ENCODE data around the gene AUTS2.

AUTS2 gene

DNA sequence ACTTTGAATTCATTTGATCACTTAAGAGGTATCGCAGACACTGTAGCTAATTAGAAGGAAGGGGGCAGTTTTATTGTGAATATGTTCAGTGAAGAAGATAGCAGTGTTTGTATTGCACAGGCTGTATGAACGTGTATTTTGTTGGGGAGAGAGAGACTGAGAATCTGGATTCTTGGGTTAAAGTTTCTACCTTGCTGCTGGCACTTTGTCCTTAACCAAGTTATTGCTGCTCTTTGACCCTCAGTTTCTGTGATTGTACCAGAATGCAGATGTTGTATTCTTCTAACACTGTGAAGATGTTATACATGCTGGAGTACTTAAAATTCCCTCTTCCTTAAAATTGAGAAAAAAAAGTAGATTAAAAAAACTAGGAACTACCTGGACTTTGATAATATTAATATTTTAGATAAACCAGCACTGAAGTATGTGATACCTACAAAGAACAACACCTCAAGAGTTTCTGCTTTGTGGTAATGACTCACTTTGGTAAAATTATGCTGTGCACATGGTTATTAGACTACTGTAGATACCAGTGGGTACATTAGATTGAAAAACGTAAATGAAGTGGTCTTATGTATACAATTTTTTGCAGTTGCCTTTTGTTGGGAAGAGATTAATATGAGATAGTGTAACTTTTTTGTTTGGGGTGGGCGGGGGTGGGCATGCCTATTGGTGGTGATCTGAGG lies 321.3 kb downstream of the AUTS2 start:
- DNase-seq (ENCODE audit: extremely low read depth in 1 of 2, low read depth in 1 of 2): no peak

- DNase-seq (ENCODE audit: extremely low read depth in 1 of 2, low read depth in 1 of 2): no peak
Observed at GRCh38 chr7:69920797-69921196, 322.5 kb downstream of the AUTS2 start.

DNA sequence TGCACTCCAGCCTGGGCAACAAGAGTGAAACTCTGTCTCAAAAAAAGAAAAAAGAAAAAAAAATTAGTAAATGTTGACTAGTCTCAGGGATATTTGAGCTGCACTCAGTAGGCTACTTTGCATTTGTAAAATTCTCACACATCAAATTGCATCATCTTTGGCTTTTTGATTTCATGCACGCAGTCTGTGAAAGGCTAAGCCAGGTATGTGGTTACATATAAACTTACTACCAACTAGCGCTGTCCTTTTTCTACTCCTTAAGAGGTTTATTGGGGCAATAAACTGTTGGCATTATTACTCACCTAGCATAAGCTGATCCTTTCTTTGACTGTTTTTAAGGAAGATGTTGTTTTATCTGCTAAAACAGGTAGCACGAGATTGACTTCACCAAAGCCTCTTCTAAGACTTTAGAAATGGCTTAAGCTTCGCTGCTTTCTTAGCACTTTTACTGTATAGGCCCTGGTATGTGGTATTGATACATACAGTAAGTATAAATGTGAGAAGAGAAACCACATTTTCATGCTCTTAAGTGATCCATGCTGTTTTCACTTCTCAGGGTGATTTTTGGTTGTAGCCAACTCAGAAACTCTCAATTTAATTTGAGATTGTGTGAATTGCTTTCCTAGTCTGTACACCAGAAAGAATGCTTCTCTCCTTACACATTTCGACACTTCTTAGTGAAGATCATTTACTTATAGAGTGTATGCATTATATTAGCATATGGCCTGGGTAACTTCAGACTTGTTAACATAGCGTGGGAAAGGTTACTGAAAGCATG lies 323.9 kb downstream of the AUTS2 start:
- no peak for DNase-seq (ENCODE audit: extremely low read depth in 1 of 2, low read depth in 1 of 2)

DNA sequence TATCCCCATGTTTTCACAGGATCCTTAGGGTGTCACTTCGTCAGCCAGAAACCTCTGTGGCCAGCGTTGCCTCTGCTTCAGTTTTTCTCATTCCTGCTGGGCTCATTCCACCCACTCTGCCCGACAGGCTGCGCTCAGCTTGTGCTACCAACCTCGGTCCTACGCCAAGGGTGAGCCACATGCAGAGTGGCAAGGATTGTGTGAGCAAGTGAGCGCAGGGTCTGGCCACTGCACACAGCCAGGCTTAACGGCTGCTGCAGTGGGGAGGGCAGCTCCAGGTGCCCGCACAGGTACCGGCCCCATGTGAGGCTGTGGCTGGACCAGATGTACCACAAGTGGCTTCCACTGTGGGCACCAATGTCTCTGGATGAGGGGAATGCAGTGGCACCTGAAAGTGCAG lies 329.2 kb downstream of the AUTS2 start:
- DNase-seq (ENCODE audit: extremely low read depth in 1 of 2, low read depth in 1 of 2): no peak

DNA sequence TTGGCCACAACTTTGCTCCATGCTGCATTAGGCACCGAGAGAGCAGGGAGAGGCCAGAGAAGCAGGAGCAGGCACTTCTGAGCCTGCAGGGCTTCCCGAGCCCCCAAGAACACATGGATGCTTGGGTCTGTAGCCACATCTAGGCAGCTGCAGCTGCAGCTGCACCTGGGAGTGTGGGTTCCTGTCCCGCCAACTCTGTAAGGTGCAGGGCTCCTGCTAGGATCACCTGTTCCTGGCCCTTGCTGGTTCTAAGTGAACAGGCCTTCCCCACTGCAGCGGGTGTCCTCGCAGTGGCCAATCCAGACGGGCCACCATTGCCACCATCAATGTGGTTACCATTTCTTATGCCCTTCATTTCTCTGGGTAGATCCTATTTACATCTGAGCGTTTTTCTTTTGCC lies 330.3 kb downstream of the AUTS2 start:
- DNase-seq (ENCODE audit: extremely low read depth in 1 of 2, low read depth in 1 of 2): no peak

DNA sequence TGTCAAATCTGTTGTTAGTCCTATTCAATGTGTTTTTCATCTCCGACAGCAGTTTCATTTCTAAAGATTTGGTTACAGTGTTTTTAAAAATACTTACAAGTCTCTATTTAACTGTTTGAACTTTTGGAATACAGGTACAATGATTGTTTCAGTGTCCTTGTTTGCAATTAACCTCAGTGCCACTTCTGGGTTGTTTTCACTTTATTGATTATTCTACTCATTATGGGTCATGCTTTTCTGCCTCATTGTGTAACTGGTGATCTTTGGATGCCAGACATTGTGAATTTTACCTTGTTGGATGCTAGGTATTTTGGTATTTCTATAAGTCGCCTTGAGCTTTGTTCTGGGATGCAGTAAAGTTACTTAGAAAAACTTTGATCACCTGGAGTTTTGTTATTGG lies 331.3 kb downstream of the AUTS2 start:
- no peak for DNase-seq (ENCODE audit: extremely low read depth in 1 of 2, low read depth in 1 of 2)

DNA sequence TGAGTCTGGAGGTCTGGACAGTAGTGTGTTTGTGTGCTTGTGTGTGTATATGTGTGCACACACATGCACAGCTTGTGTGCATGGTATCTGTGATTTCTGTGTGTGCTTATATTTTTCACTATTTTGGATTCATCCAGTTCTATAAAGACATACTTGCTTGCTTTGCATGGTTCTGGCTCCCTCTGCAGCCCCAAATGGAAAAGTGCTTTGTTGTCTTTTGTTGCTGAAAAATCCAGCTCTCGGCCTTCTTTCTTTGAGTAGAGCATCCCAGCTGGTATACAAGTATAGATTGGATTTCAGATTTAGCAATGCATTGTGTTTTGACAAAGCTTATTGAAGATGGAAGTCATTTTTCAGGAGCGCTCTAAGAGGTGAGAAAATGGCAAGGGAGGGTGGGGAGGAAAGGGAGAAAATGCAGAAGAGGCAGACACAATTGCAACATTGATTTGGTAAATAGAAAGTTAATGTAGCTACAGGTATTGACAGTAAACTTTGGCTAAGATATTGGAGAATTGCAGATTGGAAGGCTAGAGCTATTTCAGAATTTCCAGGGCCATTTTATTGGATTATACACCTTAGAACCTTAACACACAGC lies 333.9 kb downstream of the AUTS2 start:
- DNase-seq (ENCODE audit: extremely low read depth in 1 of 2, low read depth in 1 of 2): no peak

GRCh38 chr7:69934144-69934903 lies 336.0 kb downstream of the AUTS2 start:
- no peak for DNase-seq (ENCODE audit: extremely low read depth in 1 of 2, low read depth in 1 of 2)

GRCh38 chr7:69935107-69935506 lies 336.8 kb downstream of the AUTS2 start:
- DNase-seq (ENCODE audit: extremely low read depth in 1 of 2, low read depth in 1 of 2): no peak

DNA sequence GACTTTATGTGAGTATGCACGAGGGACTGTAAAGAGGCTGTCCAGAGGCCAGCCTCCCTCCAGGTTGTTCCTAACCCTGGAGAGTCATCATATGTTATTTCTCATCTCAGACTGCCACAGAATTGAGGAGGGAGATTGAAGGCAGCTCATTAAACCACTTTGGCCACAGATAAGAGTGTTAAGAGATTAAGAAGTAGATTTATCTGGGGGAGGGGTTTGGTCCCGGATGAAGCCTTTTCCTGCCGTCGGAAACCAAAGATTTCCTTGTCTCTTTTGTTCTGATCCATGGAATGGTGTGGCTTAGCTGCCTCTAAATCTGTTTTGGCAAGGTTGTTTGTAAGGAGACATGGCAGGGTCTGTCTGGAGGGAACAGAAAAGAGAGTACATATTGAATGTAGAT lies 338.8 kb downstream of the AUTS2 start:
- DNase-seq (ENCODE audit: extremely low read depth in 1 of 2, low read depth in 1 of 2): no peak

GRCh38 chr7:69939317-69939716 lies 341.0 kb downstream of the AUTS2 start:
- DNase-seq (ENCODE audit: extremely low read depth in 1 of 2, low read depth in 1 of 2): no peak

GRCh38 chr7:69941077-69941651 lies 342.9 kb downstream of the AUTS2 start:
- DNase-seq (ENCODE audit: extremely low read depth in 1 of 2, low read depth in 1 of 2): no peak

DNA sequence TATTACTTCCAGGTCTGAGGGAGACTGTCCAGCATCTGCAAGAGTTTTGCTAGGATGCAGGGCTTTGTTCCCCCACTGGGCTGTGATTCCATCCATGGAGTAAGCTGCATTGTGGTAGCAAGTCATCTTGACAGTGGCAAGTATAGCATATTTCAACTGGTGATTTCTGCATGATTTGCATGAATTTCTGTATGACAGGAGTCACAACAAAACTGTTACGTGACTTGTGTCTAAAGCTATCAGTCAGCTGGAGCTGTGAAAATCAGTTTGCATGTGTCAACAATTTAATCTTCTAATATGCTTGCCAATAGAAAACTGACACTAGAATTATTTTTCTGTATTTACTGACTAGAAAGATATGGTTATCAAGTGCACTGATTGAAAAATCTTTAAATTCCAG lies 344.3 kb downstream of the AUTS2 start:
- no peak for DNase-seq (ENCODE audit: extremely low read depth in 1 of 2, low read depth in 1 of 2)

GRCh38 chr7:69946901-69947300 lies 348.6 kb downstream of the AUTS2 start:
- DNase-seq (ENCODE audit: extremely low read depth in 1 of 2, low read depth in 1 of 2): no peak

DNA sequence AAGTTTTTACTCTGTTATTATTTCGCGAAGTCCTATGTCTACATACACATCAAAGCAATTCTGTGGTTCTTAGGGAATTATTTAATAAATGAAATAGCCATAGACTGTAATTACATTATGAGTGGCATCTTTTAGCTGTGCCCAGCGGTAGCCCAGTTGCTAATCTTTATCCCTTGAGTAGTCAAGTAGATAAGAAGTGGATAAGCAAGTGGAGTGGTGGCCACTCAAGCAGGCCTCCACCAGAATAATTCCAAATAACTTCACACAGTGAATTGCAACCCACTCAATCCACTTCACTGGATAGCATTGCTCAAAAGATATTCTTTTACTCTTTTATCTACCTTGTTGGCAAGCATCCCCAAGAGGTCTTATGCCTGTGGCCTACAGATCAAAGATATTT lies 349.7 kb downstream of the AUTS2 start:
- no peak for DNase-seq (ENCODE audit: extremely low read depth in 1 of 2, low read depth in 1 of 2)

DNA sequence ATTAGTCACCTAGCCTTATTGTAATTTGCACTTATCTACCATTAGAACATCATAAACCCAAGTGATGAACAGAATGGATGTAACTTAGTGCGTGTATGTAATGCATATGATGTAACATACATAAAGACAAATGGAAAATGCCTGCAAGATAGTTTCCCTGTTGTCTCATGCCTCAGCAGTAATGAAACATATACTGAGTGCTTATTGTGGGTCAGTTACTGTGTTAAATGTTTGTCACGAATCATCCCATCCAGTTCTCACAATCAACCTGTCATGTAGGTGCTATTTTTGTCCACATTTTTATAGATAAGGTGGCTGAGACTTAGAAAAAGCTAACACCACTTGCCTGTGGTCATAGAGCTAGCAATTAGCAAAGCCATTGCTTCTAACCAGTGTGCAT lies 350.8 kb downstream of the AUTS2 start:
- no peak for DNase-seq (ENCODE audit: extremely low read depth in 1 of 2, low read depth in 1 of 2)

- DNase-seq (ENCODE audit: extremely low read depth in 1 of 2, low read depth in 1 of 2): no peak
Observed at GRCh38 chr7:69951458-69951857, 353.2 kb downstream of the AUTS2 start.

DNA sequence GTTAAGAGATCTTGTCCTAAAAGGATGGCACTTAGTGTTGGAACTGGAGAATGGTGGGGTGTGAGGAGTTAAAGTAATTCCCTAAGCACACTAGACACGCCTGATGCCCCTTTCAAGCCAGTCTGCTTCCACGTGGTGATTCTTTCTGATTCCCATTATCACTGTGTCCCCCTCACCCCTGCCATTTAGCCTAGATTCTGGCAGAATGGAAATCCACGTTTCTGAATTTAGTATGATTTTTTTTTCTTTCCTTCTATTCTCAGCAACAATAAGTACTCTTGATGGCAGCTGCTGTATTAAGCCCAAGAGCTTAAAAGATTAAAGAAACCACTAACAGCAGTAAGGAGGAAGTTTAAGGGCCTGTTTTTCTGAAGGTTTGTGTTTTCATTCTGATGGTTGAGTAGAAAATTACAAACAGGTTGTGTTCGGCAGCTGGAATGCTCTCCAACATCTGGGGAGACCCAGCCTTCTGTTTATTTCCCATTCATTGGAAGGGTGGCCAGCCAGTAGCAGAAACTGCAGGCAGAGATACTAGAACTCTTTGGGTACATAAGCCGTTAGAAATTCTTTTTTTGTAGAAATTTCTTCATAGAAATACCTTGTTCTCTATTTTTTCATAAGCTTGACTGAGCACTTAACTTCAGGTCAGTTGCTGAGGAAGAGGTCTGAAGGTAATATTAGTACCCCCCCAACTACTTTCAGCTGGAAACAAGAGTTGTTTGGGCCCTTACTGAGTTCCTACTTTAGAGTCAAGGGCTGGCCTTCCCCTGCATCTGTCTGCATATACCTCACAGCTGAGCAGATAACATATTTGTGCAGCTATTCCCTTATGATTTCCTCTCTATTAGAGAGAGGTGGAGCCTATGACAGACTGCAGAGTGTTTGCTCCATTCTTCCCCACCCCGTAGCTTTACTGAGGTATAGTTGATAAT lies 355.1 kb downstream of the AUTS2 start:
- DNase-seq (ENCODE audit: extremely low read depth in 1 of 2, low read depth in 1 of 2): no peak

DNA sequence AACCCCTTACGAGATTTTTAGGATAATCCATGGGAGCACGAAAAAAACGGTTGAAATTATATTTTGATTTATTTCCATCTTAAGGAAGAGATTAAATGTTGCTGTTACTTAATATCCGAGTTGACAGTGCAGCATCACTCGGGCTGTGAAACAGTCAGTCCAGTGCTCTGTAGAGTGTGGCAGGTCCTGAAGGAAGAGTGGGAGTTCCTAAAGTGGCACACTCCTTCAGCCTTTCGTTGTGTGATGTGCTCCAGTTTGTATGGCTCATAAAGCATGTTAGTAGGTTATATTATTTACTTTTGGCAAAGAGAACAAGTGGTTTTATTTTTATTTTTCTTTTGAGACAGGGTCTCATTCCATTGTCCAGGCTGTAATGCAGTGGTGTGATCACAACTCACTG lies 358.3 kb downstream of the AUTS2 start:
- DNase-seq (ENCODE audit: extremely low read depth in 1 of 2, low read depth in 1 of 2): no peak

DNA sequence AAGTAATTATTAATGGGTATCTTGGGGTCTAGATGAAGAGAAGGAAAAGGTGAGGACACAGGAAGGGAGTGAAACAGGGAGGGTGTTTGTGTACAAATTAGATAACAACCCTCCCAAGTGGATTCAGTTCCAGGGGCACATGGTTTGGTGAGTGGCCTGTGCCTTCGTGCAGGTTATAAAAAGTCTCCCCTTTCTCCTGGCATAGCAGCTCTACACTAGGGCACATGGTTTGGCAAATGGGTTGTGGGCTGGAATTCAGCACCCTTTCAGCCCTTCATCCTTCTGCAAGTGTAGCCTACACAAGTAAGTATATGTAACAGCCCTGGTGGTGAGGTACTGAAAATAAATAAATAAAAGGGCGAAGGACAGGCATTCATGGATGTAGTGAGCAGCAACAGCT lies 359.4 kb downstream of the AUTS2 start:
- no peak for DNase-seq (ENCODE audit: extremely low read depth in 1 of 2, low read depth in 1 of 2)

All from stimulated activated CD8-positive, alpha-beta memory T cell treated with anti-CD3 and anti-CD28 coated beads, Interleukin-7, amount 100 ng/mL, for 48 hours (primary cell).